Measurements from ENCODE around the gene MRPL18. TPM values are rescaled to one million over a fixed set of nuclear protein-coding genes. Genes with fewer than 3 reads are reported as not detected.
"Not testable (repeated sequence)": the region's sequence is repeated elsewhere in the genome, so short reads cannot be mapped to it uniquely, and the experiment has no call there.

Gene MRPL18
- total RNA-seq (2014; rRNA removed; shearing (Covaris generic)): 182 and 204 TPM in 2 replicates

DNA sequence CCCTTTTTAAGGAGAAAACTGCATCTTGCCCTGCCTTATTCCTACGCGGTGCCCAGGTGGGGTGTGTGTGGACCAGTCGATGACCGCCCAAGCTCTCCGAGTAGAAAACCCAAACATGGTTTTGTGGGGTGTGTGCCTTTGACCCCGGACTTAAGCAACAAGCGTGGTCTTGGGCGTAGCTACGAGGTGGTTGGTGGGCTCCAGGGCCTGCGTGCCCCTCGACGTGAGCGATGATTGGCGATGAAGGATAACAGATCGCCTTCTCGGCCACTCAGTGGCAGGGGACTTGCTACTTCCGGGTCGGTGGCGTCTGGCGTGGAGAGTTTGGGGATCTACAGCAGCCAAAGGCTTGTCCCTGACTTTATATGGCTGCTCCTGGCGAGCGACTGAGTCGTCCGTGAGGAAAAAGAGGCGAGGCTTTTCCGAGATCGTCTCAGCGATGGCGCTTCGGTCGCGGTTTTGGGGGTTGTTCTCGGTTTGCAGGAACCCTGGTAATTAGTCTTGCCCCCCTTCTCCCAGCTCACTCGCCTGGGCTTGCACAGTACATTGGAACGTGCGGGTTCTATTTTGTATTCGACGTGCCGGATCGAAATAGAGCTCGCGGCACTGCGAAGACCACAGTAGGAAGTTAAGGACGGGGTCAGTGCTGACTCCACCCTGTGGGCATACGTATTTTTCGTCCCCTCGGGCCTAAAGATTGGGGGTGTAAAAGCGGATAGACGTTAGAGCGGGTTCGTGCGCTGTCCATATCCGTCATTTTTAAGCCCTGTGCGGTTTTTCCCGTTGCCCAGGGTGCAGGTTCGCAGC, at the start of gene MRPL18:
Gene MRPL18, plus strand, starts transcription at position 319 of the 807 bp plus-strand sequence. Its CDS starts 121 bp downstream, at position 440.
- peak; percentile 94 for DNase-seq (ENCODE audit: low spot score)

DNA sequence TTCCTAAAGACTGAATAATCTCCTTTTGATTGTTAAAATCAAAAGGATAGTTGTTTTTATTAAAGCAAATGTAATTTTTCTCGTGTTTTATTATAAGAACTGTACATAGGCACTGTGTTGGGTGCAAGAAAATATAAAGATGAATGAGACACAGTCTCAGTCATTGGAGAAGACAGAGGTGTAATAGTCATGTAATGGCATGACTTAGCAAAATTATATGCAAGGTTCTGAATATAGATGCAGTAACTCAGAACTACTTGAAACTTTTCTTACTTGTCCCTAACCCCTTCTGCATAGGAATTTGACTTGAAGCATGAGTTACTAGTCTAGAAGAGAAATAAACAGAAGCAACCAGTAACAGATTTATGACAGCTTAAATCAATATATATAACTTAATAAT, 48.1 kb upstream of the MRPL18 start:
- no peak for DNase-seq (ENCODE audit: low spot score)

DNA sequence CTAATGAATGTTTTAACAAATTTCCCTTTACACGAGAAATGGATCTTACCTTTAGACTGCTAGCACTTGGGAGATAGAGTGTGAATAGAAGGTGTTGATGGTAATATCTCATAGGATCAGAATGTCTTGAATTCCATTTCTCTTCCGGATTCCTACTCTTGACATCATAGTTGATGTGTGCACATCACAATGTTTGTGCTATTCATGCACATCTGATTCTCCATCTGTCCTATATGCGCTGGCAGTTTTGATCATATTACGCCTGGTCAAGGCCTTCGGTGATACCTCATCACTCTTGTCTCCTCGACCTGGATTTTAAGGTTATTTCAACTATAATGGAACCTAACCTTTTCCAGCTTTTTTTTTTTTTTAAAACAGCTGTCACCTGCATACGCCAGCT, 45.2 kb upstream of the MRPL18 start:
- no peak for DNase-seq (ENCODE audit: low spot score)

DNA sequence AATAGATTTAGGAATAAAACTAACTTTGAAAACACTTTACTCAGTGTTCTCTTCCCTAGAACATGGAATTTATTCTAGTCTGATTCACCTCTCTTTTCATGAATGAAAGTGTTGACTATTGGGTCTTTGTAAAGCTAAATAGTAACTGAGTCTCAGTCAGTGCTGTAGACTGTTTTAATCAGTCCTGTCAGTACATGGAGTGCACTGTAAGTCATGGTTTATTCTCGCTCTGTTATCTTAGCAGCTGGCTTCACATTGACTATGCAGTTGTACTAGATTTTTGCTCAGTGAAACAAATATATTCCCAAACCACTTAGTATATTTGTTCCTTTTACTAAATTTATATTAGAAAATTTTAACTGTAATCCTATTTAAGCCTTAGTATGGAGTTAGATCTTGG, 43.5 kb upstream of the MRPL18 start:
- no peak for DNase-seq (ENCODE audit: low spot score)

DNA sequence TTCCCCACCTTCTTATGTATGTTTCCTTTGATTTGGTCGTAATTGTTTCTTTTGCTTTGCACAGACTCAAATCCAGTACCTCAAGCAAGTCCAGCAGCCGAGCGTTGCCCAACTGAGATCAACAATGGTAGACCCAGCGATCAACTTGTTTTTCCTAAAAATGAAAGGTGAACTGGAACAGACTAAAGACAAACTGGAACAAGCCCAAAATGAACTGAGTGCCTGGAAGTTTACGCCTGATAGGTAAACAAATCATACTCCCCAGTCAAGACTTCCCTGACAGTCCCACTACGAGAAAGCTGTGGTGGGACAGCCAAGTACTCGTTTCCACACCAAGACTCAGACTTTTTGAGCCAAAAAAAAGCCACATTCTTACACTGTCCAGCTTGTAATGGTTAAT, 42.1 kb upstream of the MRPL18 start:
- not testable (repeated sequence) for DNase-seq (ENCODE audit: low spot score)

DNA sequence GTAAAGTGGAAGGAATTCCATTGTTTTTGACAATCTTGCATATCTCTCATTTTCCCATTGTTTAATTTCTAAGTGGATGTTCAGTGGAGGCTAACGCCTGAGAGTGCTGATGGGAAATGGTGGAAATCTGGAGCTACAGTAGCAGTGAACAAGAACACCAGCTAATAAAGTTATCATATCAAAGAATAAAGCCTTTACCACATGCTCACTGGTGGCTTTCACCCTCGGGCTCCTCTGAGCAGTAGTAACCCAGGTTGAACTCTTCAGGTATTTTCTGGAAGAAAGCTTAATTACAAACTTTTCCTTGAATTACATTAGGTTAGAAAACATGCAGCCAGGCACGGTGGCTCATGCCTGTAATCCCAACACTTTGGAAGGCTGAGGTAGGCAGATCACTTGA, 38.8 kb upstream of the MRPL18 start:
- no peak for DNase-seq (ENCODE audit: low spot score)

DNA sequence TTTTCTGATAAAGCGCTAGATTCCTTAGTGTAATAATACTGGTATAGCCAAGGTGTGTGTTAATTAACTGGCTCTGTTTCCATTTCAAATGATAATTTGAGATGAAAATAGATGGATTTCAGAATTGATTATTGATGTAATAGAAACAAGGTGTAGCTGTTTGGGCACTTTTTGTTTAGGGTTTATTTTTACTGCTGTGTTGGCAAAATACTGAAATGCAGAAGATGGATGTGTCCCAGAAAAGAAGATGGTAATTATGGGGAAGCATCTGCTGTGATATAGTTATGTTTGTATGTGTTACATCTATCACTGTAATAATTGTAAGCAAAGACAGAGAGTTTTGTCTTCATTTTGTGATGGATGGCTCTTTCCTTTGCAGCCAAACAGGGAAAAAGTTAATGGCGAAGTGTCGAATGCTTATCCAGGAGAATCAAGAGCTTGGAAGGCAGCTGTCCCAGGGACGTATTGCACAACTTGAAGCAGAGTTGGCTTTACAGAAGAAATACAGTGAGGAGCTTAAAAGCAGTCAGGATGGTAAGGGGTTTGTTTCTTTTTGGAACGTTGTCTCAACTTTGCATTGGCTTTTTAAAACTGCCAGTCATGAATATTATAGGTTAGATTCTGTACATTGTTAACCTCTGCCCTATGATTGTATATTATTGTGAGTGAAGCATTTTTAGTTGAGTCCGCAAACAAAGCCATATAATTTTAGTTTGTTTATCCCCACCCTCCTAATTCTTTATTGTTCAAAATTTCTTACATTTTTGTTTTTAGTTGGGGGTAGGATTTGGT, 37.0 kb upstream of the MRPL18 start:
- no peak for DNase-seq (ENCODE audit: low spot score)

DNA sequence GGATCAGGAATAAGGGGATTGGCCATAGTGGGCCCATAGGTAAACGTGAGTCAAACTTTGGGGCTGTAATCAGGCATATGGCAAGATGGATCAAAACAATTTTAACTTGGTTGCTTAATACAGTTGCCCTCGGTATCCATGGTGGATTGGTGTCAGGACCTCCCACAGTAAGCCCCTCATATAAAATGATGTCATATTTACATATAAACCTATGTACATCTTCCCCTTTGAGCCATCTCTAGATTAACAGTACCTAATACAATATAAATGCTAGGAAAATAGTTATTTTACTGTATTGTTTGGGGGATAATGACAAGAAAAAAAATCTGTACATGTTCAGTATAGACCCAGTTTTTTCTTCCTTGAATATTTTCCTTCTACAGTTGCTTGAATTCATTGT, 35.9 kb upstream of the MRPL18 start:
- DNase-seq (ENCODE audit: low spot score): no peak

DNA sequence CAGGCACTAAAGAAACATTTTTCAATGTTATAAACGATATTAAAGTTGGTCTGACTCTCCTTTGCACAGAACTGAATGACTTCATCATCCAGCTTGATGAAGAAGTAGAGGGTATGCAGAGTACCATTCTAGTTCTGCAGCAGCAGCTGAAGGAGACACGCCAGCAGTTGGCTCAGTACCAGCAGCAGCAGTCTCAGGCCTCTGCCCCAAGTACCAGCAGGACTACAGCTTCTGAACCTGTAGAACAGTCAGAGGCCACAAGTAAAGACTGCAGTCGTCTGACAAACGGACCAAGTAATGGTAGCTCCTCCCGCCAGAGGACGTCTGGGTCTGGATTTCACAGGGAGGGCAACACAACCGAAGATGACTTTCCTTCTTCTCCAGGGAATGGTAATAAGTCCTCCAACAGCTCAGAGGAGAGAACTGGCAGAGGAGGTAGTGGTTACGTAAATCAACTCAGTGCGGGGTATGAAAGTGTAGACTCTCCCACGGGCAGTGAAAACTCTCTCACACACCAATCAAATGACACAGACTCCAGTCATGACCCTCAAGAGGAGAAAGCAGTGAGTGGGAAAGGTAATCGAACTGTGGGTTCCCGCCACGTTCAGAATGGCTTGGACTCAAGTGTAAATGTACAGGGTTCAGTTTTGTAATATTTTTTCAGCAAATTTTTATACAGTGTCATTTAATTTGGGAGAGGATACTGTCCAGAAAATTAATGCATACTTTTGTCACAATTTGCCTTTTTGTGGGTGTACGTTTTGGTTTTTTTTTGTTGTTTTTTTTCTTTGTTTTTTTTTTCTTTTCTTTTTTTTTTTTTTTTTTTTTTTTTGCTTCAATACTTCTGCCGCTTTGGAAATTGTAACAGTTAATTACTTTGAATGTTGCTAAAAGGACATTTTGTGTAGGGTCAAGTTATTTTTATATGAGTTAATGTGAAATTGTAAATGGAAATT, 35.0 kb upstream of the MRPL18 start:
- no peak for DNase-seq (ENCODE audit: low spot score)

DNA sequence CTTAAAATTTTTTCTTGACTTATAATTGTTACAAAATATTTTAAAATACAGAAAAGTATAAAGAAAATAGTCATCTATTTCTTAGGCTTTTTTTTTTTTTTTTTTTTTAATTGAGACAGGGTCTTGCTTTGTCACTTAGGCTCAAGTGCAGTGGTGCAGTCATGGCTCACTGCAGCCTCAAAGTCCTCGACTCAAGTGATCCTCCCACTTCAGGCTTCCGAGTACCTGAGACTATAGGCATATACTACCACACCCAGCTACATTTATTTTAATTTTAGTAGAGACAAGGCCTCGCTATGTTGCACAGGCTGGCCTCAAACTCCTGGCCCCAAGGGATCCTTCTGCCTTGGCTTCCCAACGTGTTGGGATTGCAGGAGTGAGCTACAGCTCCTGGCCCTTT, 33.8 kb upstream of the MRPL18 start:
- no peak for DNase-seq (ENCODE audit: low spot score)

DNA sequence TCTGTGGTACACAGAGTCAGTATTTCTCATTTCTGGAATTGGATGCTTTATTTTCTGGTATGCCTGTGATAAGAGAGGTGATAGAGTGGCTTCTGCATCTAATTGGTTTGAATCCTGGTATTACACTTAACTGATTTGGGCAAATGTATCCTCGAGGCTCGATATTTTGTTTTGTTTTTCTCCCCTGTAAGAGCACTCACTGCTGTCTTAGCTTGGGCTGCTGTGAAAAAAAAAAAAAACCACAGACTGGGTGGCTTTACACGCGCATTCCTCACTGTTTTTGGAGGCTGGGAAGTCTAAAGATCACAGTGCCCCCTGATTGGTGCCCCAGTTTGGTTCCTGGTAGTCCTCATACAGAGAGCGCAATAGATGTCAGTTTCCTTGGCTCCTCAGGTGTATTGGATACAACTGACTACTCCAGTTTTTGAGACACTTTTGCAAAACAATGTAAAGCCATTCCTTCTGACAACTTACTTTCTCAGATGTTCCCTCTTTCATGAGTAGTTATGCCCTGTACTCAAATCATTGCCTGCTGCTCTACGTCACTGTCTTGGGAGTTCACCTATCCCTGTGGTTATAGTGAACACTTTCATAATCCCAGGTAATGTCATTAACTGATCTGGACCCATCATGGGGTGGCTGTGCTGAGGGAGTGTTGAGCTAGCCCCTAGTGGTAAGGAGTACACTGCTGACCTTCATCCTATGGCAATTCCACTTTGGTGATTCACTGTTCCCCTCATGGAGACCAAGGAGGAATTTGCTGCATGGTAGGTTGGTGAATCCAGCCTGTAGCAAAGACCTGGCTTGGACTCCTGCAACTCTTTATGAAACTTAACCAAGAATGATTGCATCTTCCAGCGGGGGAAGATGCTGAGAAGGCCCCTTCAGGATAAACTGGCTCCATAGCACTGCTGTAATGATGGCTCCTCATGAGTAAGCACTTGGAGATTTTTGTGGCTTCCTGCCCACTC, 32.0 kb upstream of the MRPL18 start:
- peak; percentile 65 for DNase-seq (ENCODE audit: low spot score)

DNA sequence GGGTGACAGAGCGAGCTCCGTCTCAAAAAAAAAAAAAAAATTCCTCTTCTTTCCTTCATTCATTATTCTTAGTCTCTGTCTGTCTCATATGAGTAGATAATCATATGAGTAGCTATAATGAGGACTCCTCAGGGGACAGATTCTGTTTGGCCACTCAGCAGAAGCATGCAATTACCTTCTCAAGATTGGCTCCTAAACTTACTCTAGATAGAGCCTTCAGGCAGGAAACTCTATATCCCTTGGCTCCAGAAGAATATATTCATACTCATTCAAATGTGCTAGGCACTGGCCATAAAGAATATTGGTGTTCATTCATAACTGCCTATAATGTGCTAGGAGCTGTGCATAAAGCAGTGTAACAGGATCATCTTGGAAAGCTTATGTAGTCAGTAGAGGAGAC, 30.6 kb upstream of the MRPL18 start:
- DNase-seq (ENCODE audit: low spot score): no peak

DNA sequence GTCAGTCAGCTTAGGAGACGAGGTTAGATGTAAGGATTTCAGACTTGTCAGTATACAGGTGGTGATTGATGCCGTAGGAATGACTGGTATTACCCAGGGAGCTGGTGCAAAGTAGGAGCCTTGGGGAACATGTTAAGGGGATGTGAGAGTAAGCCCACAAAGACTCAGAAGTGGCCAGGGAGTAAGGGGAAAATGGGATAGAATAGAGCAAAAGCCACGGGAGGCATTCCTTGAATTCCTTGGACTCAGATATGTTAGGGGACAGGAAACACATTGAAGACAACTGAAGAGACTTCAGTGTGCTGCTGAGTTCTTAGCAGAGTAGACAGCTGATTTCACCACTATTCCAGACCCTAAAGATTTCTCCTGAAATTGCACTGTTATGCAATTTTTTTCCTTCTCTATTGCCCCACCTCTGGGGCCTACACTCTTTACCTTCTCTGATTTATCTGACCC, 29.6 kb upstream of the MRPL18 start:
- peak; percentile 64 for DNase-seq (ENCODE audit: low spot score)

DNA sequence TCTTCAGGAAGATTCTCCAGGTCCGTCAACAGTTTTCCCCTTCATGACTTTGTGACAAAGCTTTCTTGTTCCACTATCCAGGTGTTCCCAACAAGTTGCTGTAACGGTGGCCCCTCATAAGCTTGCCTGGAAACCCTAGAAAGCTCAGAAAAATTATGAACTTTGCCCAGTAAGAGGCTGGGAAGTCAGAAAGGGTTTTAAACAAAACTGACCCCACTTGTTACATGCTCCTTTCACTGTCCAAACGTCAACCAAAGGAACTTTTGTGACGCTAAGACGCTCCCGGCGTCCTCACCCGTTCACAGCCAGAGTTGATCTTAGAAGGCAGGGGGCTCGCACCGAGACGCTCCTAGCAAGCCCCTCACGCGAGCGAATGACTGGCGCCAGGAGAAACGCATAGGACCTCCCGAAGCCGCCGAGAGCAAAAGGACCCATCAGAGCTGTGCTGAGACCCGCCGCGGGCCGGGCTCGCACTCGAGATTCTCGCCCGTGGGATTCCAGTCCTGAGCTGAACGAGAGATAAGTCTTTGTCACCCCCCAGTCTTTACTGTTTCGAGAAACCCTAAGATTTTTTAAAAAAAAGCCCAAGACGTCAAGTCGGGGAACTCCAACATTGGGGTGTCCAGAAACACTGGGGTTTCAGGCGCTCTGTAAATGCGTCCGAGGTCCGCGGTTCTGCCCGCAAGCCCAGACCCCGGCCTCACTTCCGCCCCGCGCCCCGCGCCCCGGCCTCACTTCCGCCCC, 29.0 kb upstream of the MRPL18 start:
- no peak for DNase-seq (ENCODE audit: low spot score)

DNA sequence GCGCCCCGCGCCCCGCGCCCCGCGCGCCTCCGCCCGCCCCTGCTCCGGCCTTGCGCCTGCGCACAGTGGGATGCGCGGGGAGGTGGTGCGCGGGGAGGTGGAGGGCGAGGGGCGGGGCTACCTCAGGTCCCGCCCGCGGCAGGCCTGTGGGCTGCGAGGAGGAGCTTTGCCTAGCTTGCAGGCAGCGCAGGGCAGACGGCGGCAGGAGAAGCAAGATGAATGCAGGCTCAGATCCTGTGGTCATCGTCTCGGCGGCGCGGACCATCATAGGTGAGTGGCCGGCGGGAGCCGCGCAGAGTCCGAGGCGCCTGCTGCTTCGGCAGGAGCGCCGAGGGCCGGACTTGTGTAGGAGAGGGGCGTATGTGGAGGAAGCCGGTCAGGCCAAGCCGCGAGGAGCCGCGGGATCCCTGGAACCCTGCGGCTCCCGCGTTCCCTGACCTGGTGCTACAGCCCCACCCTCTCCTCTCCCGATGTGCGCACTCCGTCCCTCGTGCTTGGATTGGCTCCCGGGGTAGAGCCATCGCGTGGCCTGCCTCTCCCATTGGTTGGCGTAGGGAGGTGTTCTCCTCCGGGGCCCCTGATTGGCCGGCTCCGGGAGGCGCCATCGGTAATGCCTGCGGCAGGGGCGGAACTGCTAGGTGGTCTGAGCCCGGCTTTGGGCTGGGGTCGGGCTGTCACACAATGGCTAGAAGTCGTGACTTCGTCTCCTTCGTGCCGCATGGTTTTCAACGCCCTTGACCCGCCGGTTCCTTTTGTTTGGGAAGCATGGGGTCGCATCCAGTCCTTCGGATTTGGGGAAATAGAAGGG, 28.2 kb upstream of the MRPL18 start, which contains the start of gene ACAT2:
Gene ACAT2, plus strand, starts transcription at position 173 of the 808 bp plus-strand sequence. Its CDS starts 43 bp downstream, at position 216.
- peak; percentile 87 for DNase-seq (ENCODE audit: low spot score)

DNA sequence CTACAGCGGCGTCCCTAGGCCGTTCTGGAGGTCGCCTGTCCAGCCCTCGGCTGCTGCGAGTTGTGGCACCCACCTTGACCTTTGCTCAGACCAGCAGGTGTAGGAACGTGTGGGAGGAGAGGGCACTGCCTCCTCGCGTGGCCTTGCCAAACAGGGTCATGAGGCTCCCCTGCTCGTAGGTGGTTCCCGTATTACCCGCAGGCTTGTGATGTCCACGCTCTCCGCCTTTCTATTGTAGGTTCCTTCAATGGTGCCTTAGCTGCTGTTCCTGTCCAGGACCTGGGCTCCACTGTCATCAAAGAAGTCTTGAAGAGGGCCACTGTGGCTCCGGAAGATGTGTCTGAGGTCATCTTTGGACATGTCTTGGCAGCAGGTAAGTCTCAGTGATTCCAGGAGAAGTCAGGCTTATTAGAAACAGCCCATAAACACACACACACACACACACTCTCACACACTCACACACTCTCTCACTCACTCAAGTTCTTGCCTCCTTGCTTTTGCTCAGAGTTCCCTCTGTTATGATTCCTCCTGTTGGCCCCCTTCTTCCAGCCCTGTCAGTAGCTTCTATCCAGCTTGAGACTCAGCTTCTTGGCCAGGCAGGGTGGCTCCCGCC, 27.5 kb upstream of the MRPL18 start:
- DNase-seq (ENCODE audit: low spot score): no peak

DNA sequence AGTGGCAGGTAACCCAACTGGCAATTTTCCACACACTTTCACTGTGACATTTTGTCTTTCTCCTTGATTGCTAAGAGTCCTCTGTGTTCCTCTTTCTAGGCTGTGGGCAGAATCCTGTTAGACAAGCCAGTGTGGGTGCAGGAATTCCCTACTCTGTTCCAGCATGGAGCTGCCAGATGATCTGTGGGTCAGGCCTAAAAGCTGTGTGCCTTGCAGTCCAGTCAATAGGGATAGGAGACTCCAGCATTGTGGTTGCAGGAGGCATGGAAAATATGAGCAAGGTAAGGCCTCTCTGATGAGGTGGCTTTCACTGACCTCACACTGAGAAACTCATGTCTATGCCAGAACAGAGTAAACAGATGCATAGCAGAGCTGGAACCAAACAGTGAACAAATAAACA, 23.4 kb upstream of the MRPL18 start:
- DNase-seq (ENCODE audit: low spot score): no peak

DNA sequence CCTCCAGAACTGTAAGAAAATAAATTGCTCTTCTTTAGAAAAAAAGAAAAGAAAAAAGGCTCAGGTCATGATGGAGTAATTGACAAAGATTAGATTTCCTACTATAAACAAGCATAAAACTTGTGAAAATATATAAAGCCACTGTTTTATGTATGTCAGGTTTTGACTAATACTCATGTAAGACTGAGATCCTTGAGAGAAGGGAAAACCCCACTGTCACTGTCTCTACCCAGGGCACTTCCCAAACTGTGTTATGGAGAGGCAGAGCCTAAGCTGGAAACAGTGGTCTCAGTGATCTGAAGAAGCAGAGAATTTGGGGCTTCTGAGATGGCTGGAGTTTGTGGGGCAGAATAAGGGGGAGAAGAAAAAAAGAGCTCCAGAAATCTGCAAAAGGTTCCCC, 20.8 kb upstream of the MRPL18 start:
- DNase-seq (ENCODE audit: low spot score): no peak

All from A172 (cell line).